OCI-LY3 (cell line): Measurements from ENCODE around the gene EPC1.

Experiments used
- CTCF ChIP-seq: fragments of 200-600, 300-600 bp; sonication (generic); IDR thresholded peaks from 2 replicates; pipeline ENCODE4 v1.5.1; 2014; ENCODE audit warnings: antibody characterized with exemption, low read length, low read depth
- EZH2phosphoT487 ChIP-seq: fragments of 200-600 bp; shearing (Covaris generic); IDR thresholded peaks from 2 replicates; pipeline ENCODE4 v1.6.1; 2018; ENCODE audit warnings: antibody characterized with exemption, mixed run types, low read depth

DNA sequence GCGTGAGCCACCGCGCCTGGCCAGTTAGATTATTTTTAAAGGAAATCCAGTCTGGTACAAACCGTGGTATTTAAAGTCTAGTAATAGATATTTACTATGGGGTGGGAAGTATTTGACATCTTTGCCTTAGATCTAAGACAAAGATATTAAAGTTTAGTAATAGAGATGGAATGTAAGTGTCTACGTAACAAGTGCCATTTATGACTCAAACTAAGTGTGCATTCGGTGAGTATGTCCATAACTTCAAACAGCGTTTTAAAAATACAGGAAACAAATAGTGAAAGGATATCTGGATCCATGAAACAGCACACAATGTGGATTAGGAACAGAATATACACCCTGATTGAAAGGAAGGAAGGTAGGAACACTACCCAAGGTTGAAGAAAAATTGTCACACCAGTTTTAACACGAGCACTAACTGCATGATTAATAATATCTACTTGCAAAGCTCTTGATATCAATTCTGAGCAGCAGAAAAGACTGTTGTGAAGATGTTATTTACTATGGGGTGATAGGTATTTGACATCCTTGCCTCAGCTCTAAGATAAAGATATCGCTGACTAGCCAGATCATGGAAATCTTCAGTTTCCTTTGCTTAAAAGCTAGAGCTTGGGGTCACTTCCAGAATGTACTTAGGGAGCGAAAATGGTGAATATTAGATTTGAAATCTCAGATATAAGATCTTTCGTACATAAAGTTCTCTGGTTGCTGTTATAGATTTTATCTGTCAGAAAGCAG is 48.7 kb downstream of the EPC1 start:
- TF ChIP-seq CTCF (no peak), EZH2phosphoT487 (no peak)
